Adipose tissue (tissue), 3 donors: ENCODE data around the gene MYT1. TPM values are rescaled to one million over a fixed set of nuclear protein-coding genes. Genes with fewer than 3 reads are reported as not detected.
"Not testable (repeated sequence)": the region's sequence is repeated elsewhere in the genome, so short reads cannot be mapped to it uniquely, and the experiment has no call there.

Experiments used
- H3K27ac ChIP-seq: one replicate; pipeline ENCODE4 v1.5.1; 2013; ENCODE audit warnings: low read depth, low read length
- WGBS, 3 donors: extraction: QIAGEN DNeasy Blood & Tissue Kit; methylation state at CpG; one replicate each; pipeline ENCODE4 v1.1.7; 2013; 5-methylcytosine and 5-hydroxymethylcytosine counted together
- polyA plus RNA-seq, 3 donors: library from polyadenylated mRNA; stranded (reverse); fragments of 200-250 nt; gene quantifications; one replicate each; pipeline ENCODE4 v1.2.3, GENCODE V29; 2013
- donor health status: healthy with polysubstance abuse.
- donor health status: Bipolar disorder and iron deficiency.
- donor health status: healthy.

Gene MYT1
- polyA plus RNA-seq, 3 donors, result 0.25 TPM; not detected in 2

DNA sequence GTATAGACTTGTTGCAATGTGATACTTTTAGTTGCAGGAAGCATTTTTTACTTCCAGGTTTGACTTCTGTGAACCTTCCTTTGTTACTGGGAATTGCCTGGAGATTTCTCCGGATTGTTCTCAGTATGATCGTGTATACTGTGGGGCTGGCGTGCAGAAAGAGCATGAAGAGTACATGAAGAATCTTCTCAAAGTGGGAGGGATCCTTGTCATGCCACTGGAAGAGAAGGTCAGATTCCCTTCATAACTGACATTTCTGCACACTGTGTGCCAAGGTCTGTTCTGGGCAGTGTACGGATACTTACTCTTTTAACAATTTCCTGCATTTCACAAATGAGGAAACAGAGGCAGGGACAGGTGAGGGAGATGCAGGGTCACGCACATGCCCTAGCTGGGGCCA lies 100.9 kb downstream of the MYT1 start:
- H3K27ac ChIP-seq, result no peak overlapping the region
- WGBS, 3 donors, result 59 to 84% (median 60%) methylated on average over 5 of the region's 5 CpGs

DNA sequence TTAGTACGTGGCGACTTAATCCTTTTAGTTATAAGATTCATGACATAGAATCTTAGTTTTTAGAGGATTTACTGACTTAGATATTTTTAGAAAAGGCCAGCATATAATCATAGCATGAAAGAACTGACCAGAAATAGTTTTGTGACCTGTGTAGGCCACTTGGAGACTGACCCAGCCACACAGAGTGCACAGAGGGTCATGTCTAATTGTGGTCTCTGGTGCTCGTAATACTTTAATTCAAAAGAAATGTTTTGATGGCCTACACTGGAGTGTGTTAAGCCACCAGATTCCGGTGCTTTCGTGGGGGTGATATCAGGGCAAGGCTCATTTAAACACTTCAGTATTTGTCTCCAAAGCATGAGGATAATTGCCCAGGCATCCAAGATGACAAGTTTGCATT lies 102.7 kb downstream of the MYT1 start:
- no peak overlapping the region for H3K27ac ChIP-seq
- 86 to 93% (median 92%) methylated on average over 5 of the region's 5 CpGs for WGBS, 3 donors

GRCh38 chr20:64268174-64268573 lies 103.9 kb downstream of the MYT1 start:
- H3K27ac ChIP-seq, result no peak overlapping the region
- WGBS, 3 donors, result 93 to 95% (median 94%) methylated on average over 10 of the region's 10 CpGs

GRCh38 chr20:64269604-64270411 lies 105.6 kb downstream of the MYT1 start:
- WGBS, 3 donors, result 94 to 97% (median 96%) methylated on average over 53 of the region's 53 CpGs
- no peak overlapping the region for H3K27ac ChIP-seq

- H3K27ac ChIP-seq, result no peak overlapping the region
- 87 to 96% (median 92%) methylated on average over 11 of the region's 11 CpGs for WGBS, 3 donors
Measured at GRCh38 chr20:64271636-64272035, 107.4 kb downstream of the MYT1 start.

GRCh38 chr20:64273109-64273508 lies 108.9 kb downstream of the MYT1 start:
- WGBS, 3 donors, result 86 to 91% (median 87%) methylated on average over 19 of the region's 19 CpGs
- no peak overlapping the region for H3K27ac ChIP-seq

GRCh38 chr20:64276817-64277216 lies 112.6 kb downstream of the MYT1 start:
- H3K27ac ChIP-seq, result no peak overlapping the region
- WGBS, 3 donors, result 92 to 95% (median 93%) methylated on average over 7 of the region's 7 CpGs

GRCh38 chr20:64277571-64278316 lies 113.5 kb downstream of the MYT1 start:
- 73 to 81% (median 79%) methylated on average over 9 to 10 of the region's 10 CpGs for WGBS, 3 donors
- H3K27ac ChIP-seq, result no peak overlapping the region

DNA sequence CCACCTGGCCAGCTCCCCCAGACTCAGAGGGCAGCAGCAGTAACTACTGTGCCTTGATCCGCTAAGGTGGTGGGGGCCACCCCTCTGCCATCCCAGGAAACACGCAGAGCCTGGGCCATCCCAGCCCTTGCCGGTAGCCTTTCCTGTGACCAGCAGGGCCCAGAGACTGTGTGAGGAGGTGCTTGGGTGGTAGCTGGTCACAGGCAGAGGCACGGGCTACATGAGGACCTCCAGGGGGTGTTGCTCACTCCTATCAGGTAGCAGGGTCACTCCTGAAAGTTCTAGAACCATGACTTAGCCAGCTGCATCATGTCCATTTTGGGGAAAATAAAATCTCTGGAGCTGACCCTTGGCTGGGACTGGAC lies 114.0 kb downstream of the MYT1 start:
- 75 to 85% (median 83%) methylated on average over 4 of the region's 4 CpGs for whole genome bisulfite sequencing, 3 donors
- H3K27ac ChIP-seq, result no peak overlapping the region

- no peak overlapping the region for H3K27ac ChIP-seq
- WGBS, 3 donors, result 84 to 90% (median 85%) methylated on average over 7 of the region's 7 CpGs
Measured at GRCh38 chr20:64279826-64280459, 115.7 kb downstream of the MYT1 start.

DNA sequence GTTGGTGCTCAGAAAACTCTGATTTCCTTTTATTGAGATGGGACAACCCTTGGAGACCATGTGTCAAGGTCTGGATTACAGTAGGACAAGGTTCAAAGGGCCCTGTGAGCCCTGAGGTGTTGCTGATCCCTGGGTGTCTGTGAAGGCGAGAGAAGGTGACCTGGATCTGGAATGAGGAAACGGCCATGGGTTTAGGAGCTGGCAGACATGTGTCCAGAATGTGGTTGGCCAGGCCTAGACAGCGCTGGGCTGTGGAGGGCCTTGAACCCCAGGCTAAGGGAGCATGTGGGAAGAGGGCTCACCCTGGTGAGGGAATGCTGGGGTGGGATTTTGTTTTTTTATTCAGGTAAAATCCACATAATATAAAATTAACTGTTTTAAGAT lies 116.2 kb downstream of the MYT1 start:
- H3K27ac ChIP-seq, result no peak overlapping the region
- 77 to 91% (median 89%) methylated on average over 3 of the region's 3 CpGs for WGBS, 3 donors

DNA sequence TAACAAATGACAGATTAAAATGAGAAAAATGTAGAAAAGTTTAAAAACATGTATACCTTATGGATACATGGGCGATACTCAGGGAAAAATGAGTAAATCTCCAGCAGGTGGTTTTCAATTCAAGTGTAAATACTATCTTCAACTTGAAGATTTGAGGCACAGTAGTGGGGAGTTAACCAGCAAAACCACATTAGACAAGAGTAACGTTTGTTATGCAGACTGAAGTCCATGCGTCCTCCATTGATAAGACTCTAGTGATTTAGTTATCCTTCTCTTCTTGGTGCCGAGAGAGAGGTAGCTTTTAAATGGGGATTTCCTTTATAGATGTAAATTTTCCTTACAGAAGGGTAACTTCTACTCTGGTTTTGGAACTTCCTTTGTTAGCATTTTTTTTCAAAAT lies 119.4 kb downstream of the MYT1 start:
- H3K27ac ChIP-seq, result no peak overlapping the region
- WGBS, 3 donors, result 63 to 83% (median 75%) methylated on average over 4 of the region's 4 CpGs

DNA sequence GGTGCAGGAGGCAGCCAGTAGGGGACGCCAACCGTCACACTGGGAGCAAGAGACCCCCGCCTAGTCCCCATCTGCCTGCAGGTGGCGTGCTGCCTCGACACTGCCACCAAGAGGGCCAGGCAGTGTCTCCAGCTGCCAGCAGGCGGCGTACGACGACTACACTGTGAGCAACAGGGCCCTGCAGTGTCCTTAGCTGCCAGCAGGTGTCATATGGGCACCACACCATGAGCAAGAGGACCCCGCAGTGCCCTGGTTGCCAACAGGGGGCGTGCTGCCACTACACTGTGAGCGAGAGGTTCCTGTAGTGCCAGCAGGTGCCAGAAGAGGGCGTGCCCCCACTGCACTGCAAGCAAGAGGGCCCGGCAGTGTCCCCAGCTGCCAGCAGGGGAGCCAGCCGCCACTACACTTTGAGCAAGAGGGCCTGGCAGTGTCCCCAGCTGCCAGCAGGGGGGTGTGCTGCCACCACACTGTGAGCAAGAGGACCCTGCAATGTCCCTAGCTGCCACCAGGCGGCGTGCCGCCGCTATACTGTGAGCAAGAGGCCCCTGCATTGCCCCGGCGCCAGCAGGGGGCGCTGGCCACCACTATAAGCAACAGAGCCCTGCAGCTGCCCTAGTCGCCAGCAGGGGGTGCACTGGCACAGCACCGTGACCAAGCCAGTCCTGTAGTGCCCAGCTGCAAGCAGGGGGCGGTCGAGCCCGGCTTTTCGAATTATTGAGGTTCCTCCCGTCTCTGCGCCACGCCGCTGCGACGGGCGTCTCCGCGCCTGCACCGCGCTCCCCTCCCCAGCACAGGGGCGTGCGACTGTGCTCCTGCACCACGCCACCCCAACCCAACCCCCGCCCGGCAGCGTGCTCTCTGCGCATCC lies 121.6 kb downstream of the MYT1 start:
- WGBS, 3 donors, result 80 to 86% (median 82%) methylated on average over 41 to 45 of the region's 46 CpGs

GRCh38 chr20:64286447-64287263 lies 122.4 kb downstream of the MYT1 start:
- WGBS, 3 donors, result 93 to 96% (median 95%) methylated on average over 24 to 30 of the region's 30 CpGs

More for the DNA sequence above, 121.6 kb downstream of the MYT1 start:
- not testable (repeated sequence) for H3K27ac ChIP-seq

GRCh38 chr20:64287264-64287590 lies 123.0 kb downstream of the MYT1 start:
- not testable (repeated sequence) for H3K27ac ChIP-seq
- 97 to 100% (median 99%) methylated on average over 3 of the region's 3 CpGs for WGBS, 3 donors

More at GRCh38 chr20:64286447-64287263, 122.4 kb downstream of the MYT1 start:
- H3K27ac ChIP-seq, result not testable (repeated sequence)
